Left kidney (tissue), 2 donors: Measurements from ENCODE around the gene ZDHHC16. TPM values are rescaled to one million over a fixed set of nuclear protein-coding genes. Genes with fewer than 3 reads are reported as not detected.
A peak's percentile ranks its signal among the peaks of the same experiment; 100 is the strongest.
"Not testable (repeated sequence)": the region's sequence is repeated elsewhere in the genome, so short reads cannot be mapped to it uniquely, and the experiment has no call there.

Source experiments
- DNase-seq: peaks from one replicate; pipeline ENCODE4 v3.0.0-alpha.2; 2013
- polyA plus RNA-seq: library from polyadenylated mRNA; unstranded; fragments of 120-200 nt; gene quantifications from one replicate; pipeline ENCODE4 v1.2.1, GENCODE V29; 2013; ENCODE audit not compliant: insufficient read length

Gene ZDHHC16
- polyA plus RNA-seq, 1 donor, result 39.1 TPM

DNA sequence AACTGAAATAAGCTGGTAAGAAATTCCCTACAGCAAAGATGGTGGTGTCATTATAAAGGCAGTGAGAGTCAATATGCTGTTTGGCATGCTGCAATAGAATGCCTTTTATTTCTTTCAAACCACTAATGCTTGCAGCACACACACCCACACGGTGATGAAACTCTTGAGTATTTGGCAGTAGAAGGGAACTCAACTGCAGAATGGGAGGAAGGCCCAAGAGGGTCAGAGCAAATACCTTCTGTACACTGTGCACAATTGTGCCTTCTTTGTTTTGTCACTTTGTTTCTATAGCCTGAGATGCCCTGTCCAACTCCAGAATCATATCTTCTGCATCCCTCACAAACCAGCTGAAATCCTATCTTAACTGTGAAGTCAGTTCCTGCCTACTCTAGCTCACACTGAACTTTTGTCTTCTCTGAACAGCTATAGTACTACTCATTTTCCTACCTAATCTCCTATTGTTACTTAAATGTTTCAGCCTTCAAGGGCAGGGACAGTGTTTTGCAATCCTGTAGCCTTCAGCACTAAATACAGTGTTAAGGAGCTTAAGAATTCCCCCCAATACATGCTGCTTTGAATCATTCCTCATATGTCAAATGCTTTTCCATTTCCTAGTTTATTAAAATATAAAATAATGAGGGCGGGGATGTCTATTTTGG is 30.1 kb downstream of the ZDHHC16 start:
- no peak for DNase-seq

DNA sequence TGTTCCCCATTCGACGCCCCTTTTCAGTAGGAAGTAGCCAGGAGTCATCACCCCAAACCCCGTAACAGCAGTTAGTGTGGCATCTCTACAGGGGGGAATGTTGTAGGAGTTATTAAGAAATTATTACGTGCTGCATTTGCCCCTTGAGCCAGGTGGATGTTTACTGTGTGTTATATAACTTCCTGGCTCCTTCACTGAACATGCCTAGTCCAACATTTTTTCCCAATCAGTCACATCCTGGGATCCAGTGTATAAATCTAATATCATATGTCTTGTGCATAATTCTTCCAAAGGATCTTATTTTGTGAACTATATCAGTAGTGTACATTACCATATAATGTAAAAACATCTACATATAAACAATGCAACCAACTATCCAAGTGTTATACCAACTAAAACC is 33.4 kb downstream of the ZDHHC16 start:
- not testable (repeated sequence) for DNase-seq

DNA sequence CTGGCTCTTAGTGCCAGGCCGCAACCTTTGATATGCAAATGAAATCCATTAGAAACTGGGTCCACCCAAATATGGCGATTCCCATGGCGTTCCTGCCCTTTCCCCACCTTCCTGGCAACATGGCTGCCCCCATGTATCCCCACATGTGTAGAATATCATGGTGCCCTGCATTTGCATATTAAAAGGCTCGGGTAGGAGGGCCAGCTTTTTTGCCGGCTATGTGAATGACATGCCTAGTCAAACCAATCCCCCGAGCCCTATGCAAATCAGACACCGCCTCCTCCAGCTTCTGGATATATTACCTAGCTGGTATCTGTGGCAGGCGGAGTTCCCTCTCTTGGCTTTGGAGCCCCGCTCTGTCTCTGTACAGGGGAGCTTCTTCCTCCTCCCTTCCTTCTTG is 34.0 kb downstream of the ZDHHC16 start:
- DNase-seq, result no peak

DNA sequence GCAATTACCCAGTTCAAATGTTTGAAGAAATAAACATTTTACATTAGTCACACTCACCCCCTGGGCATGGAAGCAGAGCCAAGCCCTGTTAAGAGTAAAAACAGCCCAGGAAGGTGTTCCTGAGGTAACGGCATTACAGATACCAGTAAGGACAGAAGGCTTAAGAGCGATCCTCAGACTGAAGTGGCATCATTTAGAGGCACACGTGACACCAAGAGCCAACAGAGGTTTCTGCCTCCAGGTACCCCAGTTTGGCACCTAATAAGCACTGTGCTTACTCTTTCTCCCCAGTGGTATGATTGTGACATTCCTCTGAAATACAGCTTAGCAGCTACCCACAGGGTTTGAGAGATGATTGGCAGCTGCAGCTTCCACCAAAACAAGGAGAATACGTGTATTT is 35.1 kb downstream of the ZDHHC16 start:
- no peak for DNase-seq

DNA sequence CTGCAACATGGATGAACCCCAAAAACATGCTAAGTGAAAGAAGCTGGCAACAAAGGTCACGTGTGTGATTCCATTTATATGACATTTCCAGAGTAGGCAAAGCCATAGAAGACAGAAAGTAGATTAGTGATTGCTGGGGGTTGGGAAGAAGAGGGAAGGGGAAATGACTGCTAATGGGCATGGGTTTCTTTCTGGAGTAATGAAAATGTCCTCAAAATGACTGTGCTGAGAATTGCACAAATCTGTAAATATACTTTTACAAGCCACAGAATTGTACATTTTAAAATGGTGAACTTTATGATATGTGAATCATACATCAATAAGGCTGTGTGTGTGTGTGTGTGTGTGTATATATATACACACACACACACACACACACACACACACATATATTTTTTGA is 36.4 kb downstream of the ZDHHC16 start:
- DNase-seq, result no peak

DNA sequence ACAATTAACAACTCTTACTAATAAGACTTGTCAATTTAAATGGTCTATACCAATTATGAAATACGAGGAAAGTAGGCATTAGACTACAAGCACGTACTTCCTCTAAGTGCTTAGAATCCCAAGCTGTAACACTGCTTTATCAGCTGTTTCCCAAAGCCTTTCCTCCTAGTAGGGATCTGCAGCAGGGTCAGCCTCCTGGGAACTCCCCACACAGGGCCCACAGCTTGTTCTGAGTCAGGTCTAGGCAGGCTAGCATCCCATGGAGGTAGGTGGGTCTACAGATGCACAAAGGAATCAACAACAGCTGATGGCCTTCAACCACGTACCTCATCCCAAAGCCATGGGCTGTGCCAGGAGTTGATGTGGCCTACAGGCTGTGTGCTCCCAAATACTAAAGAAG is 37.5 kb downstream of the ZDHHC16 start:
- no peak for DNase-seq

DNA sequence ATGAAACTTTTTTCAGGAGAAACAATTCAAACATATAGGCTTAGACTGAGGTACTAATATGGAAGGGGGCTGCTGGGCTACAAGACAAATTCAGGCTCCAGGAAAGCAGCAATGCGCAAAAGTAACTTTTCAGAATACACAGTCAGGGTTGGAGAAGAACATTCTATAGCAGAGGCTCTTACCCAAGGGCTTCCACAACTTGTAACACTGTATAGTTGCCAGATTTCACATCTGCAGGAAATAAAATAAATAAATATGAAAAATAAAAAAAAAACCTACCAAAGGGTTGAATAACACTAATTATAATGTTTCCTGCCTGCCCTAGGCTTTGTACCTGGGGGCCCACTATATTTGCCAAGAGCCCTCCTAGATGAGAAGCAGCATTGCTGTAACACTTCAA is 37.9 kb downstream of the ZDHHC16 start:
- no peak for DNase-seq

DNA sequence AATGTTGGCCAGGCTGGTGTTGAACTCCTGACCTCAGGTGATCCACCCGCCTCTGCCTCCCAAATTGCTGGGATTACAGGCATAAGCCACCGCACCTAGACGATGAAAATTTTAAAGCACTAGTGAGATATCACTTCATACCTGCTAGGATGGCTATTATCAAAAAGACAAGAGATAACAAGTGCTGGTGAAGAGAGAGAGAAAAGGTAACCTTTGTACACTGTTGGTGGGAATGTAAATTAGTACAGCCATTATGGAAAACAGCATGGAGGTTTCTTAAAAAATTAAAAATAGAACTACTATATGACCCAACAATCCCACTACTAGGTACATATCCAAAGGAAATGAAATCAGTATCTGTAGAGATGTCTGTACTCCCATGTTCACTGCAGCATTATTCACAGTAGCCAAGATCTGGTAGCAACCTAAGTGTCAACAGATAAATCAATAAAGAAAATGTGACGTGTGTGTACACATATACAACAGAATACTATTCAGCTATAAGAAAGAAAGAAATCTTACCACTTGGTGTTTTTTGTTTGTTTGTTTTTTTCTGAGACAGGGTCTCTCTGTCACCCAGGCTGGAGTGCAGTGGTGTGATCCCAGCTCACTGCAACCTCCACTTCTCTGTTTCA is 39.8 kb downstream of the ZDHHC16 start:
- no peak for DNase-seq

DNA sequence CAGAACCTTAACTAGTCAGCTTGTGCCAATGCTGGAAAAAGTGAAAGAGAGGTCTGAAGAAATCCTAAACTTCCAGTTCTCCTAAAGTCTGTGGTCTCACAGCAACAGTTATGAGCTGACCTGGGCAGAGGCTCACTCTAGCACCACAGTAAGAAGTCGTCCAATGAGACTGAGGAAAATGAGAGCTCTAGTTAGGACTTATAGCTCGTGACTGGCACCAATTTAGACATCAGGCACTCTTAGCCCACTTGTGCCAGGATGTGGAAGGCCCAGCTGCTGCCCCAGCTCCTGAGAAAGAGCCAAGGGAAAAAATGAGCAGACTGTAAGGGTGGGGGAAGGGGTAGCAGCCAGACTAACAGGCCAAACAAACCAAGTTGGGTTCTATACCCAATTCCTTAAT is 44.6 kb downstream of the ZDHHC16 start:
- no peak for DNase-seq

DNA sequence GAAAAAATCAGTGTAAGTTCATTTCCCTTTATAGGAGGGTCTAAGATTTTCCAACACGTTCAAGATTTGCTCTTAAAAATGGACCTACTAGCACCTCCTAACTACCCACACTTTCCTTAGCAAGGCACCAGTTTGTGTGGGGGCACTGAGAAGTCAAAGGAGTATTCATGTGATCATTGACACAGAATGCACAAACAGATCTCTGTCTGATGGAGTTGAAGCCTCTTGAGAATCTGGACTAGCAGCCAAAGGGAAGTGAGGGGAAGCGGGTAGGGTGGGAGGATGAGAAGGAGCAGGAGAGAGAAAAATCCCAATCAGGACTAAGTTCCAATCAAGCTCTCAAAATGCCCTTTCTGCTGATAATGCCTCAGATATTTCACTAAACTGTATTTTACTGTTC is 48.2 kb downstream of the ZDHHC16 start:
- no peak for DNase-seq

DNA sequence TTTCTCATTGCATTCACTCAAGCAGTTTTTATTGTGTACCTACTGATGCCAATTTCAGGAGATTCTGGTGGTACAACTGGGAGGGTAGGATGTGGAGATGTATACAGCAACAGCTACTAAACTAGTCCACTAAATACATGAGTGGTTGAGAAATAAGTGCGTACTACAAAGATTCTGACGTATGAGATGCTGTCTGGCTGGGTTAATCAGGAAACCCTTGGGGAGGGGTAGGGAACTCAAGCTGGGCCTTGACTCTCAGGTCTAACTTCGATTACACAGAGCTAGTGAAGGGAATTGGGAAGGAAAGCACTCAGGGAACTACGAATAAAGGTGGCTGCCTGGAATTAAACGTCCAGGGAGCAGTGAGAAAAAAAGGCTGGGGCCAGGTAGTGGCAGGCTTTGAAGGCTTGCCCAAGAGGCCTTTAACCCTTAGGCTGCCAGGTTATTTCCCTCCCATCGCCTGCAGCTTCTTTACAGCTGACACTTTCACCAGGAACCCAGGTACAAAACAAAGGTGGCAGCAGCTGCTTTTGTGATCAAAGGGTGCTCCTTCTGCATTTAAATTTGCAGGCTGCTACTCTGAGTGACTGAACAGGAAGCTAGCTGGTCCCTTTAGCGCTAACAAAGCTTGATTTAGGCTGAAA is 49.0 kb downstream of the ZDHHC16 start:
- no peak for DNase-seq

DNA sequence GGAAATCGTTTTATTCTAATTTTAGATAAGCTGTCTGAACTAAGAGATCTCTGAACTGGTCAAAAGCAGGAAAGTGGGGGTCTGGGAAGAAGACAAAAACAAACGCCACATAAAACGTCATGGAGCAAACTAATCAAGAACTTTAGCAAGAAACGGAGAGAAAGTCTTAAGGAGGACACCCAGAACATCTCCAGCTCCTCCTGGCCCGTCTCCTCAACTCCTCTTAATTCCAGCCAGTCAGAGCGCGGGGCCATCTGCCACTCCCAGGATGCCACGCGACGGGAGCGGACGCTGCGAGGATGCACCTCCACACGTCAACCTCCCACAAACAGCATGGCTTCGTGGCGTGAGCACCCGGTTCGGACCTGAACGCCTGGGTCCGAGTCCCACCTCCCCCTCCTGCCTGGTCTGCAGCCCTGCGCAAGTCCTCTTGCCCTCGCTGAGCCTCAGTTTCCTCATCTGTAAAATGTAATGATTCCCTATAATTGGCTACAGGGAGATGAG is 51.6 kb downstream of the ZDHHC16 start:
- no peak for DNase-seq

DNA sequence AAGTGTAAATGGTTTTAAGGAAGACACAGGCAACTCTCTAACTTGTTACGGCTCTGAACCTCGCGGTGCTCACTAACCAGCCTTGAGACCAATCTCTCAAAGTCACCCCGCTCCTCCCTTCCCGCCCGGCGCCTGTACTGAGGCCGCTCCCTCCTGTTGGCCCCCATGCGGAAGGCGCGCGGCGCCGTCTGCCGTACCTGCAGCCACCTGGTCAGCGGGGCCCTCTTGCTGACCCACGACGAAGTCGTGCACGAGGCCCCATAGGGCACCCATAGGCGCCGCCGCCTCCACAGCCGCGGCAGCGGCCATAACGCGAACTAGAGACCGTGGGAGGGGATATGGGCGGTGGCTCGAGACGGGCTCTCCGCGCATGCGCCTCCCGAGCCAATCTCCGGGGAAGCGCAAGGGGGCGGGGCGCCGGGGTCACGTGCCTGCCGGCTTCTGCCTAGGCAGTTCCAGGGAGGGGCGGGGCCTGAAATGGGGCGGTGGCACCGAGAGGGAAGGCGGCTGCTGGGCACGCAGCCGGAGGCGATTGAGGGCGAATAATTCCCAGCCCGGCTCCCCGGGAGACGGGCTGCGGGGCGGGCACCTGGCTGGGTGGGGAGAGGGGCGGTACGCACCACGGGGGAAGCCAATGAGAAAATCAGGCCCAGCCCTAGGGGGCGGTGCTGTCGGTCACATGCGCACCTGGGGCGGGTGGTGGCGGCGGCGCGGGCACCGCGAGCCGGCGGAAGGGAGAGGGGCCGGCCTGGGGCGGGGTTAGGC is 52.3 kb downstream of the ZDHHC16 start, which contains the start of gene MMS19:
TSS of gene MMS19 (minus strand) at position 347 of the 765 bp plus-strand sequence. CDS start at position 309, 38 bp downstream.
- DNase-seq, result peak; percentile 98

DNA sequence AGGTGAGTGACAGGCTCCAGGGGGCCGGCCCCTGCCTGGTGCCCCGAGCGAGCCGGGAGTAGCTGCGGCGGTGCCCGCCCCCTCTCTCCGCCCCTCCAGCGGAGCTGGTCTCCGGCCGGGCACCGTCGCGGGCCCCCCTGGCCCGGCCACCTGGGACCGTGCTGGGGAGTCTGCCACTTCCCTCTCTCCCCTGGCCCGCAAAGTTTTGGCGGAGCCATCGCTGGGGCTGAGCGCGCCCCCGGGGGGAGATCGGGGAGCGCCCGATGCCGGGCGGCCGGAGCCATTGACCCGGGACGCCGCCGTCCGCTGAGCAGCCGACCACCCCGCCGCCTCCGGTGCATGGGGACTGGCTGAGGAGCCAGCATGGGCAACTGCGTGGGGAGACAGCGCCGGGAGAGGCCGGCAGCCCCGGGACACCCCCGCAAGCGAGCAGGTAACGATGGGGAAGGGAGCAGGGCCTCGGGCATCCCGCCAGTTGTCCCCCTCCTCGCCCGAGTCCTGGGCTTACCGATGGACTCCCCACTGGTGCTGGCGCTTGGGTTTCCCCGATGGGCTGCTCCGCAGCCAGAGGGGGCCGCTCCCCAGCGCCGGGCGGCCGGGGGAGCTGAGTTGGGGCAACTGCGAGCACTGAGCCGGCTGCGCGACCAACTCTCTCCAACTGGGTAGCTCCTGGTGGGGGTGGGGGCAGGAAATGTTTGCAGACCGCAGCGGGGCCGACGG is 53.0 kb downstream of the ZDHHC16 start, which contains the start of gene UBTD1:
TSS of gene UBTD1 (plus strand) at position 84 of the 720 bp plus-strand sequence. CDS start at position 364, 280 bp downstream.
- no peak for DNase-seq

DNA sequence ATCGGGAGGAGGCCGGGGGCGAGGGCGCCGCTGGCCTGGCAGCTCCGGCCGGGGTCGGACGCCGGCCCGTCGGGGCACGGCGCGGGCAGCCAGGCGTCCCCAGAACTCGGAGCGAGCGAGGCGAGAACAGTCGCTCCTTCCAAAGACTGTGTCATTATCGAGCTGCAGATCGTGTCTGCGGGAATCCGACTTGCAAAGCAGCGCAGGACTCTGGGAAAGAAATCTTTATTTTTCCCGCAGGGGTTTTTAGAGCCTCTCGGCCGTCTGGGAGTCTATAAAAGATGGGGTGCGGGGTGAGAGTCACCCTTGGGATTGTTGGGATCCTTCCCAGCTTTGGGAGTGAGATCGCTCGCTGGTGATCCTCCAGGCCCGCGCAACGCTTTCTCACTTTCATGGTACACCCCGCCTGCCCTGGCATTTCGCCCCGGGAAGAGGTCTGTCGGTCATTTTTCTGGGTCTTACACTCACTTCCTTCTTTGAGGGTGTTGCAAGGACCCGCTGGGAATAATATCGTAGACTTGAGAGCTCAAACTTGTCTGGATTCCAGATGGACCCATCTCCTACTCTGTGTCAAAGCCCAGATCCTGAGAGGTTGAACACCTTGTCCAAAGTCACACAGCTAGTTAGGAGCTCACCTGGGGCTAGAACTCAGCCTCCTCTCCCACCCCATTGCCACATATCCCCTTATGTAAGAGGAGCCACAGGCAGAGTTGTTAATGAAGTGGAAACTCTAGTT is 53.8 kb downstream of the ZDHHC16 start:
- DNase-seq, result no peak

DNA sequence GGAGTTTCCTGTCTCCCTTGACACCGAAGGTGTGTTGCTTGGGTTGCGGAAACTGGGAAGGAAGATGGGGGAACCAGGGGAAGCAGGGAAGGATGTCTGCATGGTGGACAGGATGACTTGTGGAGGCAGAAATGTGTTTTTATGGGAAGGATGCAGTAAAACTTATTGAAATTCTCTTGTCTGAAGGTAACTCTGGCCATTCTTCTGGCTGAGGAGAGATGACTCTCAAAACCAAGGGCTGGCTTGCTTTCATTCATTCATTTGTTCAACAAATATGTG is 54.3 kb downstream of the ZDHHC16 start:
- no peak for DNase-seq

DNA sequence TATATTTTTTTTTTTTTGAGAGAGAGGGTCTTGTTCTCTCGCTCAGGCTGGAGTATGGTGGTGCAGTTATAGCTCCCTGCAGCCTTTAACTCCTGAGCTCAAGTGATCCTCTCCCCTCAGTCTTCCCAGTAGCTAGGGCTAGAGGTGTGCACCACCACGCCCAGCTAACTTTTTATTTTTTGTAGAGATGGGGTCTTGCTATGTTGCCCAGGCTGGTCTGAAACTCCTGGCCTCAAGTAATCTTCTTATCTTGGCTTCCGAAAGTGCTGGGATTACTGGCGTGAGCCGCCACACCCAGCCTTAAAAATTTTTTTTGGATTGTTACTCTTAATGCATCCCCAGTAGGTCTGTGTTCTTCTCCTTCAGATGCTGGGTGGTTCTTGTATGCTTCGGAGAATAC is 56.9 kb downstream of the ZDHHC16 start:
- no peak for DNase-seq

DNA sequence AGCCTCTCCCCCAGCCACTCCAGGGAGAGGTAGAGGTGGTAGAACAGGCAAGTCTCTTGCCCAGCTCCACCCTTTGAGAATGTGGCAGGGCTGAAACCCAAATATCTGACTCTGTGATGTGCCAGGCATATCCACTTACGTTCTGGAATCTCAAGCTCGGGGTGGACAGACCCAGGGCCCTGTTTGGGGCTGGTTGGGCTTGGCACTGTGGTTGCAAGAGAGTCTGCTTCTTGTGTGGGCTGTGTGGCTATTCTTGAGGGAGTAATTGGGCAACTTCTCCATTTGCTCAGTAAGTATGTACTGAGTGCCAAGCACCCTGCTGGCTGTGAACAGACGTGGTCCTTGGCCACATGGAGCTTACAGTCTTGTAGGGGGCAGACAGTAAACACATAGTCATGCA is 57.4 kb downstream of the ZDHHC16 start:
- no peak for DNase-seq

DNA sequence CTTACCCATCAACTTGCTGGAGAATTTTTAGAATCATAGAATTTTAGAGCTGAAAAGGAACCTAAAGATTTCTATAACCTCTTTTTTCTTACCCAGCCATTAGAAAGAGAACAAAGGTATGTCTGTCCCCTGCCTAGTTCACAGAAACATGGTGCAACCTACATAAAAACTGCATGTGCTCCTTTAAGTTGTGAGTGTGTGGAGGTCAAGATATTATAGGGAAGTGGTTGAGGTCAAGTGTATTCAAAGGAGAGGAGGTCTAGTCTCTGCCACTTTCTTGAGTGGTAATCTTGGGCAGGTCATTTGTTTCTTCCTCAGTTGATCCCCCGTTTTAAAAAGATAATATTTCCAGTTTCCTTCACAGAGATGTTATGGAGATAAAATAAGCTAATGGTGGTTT is 59.2 kb downstream of the ZDHHC16 start:
- no peak for DNase-seq

DNA sequence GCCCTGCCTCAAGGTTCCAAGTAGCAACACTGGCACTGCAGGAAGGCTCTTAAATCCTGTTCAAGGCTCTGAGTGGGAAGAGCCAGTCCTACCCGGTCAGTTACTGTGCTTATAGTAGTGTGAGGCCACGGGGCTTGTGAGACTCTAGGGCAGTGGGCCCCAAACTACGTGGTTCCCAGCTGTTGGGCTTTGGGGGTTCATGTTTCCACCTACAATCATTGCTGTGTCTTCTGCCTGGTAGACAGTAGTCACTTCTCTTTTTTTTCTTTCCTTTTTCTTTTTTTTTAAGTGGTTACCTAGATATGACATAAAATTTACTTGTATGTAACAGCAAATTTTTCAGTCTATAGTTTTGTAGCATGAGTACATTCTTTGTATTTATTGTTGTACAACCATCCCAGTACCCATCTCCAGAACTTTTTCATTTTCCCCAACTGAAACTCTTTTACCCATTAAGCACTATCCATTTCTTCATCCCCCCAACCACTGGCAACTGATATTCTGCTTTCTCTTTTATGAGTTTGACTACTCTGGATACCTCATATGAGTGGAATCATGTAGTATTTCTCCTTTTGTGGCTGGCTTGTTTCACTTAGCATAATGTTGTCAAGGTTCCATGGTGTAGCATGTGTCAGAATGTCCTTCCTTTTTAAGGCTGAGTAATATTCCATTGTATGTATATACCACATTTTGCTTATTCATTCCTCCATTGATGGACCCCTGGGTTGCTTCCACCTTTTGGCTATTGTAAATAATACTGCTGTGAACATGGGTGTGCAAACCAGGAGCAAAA is 60.4 kb downstream of the ZDHHC16 start:
- no peak for DNase-seq
